Measurements from ENCODE around the gene ATAD1.

The ATAD1 gene

GRCh38 chr10:87707254-87707653 lies 110.8 kb downstream of the ATAD1 start:
- no peak for DNase-seq

GRCh38 chr10:87706731-87707130 lies 111.3 kb downstream of the ATAD1 start:
- DNase-seq, result no peak

DNA sequence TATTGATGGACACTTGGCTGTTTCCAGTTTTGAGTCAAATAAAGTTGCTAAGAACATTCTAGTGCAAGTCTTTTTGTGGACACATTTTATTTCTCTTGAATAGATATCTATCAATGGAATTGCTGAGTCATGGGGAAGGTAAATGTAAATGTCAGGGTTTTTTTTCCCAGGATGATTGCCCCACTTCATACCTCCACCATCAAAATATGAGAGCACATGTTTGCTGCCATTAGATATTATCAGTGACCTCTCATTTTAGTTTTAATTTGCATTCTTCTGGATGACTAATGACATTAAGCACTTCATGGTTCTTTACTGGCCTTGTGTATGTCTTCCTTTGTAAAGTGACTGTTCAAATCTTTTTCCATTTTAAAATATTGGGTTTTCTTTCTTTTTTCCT lies 112.7 kb downstream of the ATAD1 start:
- no peak for DNase-seq

DNA sequence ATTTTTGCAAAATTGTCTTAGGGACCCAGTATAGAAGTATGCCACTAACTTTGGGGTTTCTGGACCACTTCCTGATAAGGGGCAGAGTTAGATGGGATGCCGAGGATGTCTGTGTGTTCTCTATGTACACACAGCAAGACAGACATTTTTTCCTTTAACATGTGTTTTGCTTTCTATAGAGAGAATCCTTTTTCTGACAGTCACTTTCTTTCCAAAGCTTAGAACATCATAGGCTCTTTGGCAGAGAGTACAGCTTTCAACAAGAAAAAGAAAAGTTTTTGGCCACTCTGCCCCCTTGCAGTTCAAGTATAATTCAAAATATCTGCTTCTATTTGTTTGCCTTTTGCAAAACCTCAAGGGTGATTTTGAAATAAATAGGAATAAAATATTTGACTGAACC lies 114.3 kb downstream of the ATAD1 start:
- no peak for DNase-seq

DNA sequence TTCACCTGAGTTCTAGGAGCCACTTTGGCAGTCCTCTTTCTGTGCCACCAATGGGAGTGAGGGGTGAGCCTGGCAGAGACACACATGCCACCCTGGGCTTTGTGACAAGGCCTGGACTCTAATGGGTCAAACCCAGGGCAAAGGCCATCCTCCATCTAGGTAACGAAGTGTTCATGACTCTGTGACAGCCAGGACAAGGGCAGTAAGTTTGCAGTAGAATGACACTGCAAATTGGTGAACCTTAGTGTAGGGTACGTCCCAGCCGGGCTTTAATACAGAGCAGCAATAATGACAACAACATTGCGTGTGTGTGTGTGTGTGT lies 115.1 kb downstream of the ATAD1 start:
- no peak for DNase-seq

DNA sequence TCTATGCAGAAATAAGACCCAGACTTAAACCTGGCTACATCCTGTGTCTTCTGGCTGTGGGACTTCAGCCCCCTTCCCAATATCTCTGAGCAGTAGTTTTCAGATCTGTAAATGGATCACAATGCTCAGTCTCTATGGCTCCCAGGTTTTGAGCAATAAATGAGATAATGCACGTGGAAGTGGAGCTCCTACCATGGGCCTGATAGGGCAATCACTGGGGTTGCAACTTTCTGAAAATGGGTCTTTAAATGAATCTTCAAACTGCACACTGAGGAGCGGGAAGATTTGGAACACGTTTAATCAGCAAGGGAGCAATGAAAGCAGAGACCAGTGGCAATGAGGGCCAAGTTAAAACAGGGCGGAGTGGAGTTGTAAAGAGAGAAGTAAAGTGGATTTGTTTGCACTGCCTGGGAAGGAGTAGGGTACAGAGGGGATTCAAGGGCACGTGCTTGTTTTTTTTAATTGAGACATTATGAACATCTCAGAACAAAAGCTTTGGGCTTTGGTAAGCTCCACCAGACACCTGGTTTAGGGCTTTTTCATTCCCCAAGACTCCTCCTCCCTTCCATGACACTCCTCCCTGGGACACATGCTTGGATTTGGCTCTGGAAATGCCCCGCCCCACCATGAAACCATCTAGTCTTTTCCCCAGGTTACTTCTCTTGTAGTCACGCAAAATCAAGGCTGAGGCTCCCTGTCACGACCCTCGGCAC lies 115.6 kb downstream of the ATAD1 start:
- DNase-seq, result no peak

Data from activated naive CD4-positive, alpha-beta T cell treated with anti-CD3 and anti-CD28 coated beads, Interleukin-2, amount 50 U/mL, for 16 hours (primary cell).